HEK293T (cell line): ENCODE measurements around the gene BRD7.

Experiments used
- BHLHE40 ChIP-seq: fragments of 450-650 bp; IDR thresholded peaks from 2 replicates; pipeline ENCODE4 v1.6.1; 2016; ENCODE audit warnings: mild to moderate bottlenecking, moderate library complexity, borderline replicate concordance
- SP1 ChIP-seq: fragments of 450-650 bp; IDR thresholded peaks from 2 replicates; pipeline ENCODE4 v1.6.1; 2017
- ZNF384 ChIP-seq: fragments of 450-650 bp; IDR thresholded peaks from 2 replicates; pipeline ENCODE4 v1.6.1; 2016

- no peak for TF ChIP-seq BHLHE40
- no peak for TF ChIP-seq SP1
- TF ChIP-seq ZNF384: no peak
These were observed 83.3 kb downstream of the BRD7 start for GRCh38 chr16:50285406-50286003.
